ENCODE data around the gene DKK3.

Gene DKK3

GRCh38 chr11:11967669-11968510 is 40.5 kb downstream of the DKK3 start:
- DNase-seq (ENCODE audit: low read depth), result no peak

DNA sequence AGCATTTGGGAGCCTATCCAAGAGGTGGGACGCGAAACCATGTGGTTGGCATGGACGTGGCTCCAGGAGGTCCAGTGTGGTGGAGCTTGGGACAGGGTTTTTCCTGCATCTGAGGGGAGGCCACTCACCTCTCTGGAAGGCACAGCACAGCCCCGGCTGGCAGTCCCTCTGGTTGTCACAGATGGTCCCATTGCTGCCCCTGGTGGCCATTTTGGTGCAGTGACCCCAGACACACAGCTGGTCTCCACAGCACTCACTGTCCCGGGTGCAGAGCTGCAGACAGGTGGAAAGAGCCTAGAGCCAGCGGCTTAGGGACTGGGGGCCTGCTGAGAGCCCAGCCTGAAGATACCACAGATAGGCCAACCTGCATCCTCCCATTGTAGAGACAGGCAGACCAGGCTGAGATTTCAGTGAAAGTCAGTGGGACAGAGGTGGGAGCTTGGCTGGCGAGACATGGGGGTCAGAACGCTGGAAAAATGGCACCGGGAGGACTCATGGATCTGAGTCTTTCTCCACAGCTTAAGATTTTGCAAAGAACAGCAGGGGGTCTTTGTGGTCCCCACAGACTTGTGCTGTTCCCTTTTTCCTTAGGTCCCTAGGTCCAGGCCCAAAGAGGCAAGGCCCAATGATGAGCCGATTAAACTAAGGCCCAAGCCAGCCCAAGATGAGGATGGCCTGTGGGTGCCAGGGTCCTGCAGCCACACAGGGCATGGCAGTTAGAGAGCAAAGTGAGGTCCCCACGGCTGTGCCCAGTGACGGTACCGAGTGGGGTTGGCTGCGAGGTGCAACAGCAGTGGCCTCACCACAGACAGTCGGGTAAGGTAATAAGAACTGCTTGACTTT is 41.4 kb downstream of the DKK3 start:
- peak; percentile 54 for DNase-seq (ENCODE audit: low read depth)

- no peak for DNase-seq (ENCODE audit: low read depth)
Measured at GRCh38 chr11:11966354-11966741, 42.1 kb downstream of the DKK3 start.

GRCh38 chr11:11965656-11966353 is 42.6 kb downstream of the DKK3 start:
- no peak for DNase-seq (ENCODE audit: low read depth)

- DNase-seq (ENCODE audit: low read depth), result no peak
Measured at GRCh38 chr11:11965192-11965591, 43.2 kb downstream of the DKK3 start.

DNA sequence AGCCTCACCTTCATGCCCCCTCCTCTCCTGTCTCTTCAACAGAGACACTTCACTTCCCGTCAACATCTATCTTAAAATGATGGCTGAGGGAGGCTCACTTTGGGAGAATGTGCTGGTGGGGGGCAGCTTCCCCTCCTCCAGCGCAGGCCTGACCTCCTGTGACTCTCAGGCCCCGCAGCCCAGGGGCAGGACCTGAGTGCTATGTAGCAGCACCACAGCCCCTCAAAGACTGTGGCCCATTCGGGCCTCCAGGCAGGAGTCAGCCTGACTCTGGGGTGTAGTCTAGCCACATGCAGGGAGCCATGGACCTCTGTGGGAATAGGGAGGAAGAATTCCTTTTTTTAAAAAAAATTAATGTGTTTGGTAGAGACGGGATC is 43.7 kb downstream of the DKK3 start:
- no peak for DNase-seq (ENCODE audit: low read depth)

GRCh38 chr11:11963842-11964773 is 44.3 kb downstream of the DKK3 start:
- DNase-seq (ENCODE audit: low read depth), result no peak

GRCh38 chr11:11963067-11963466 is 45.4 kb downstream of the DKK3 start:
- no peak for DNase-seq (ENCODE audit: low read depth)

DNA sequence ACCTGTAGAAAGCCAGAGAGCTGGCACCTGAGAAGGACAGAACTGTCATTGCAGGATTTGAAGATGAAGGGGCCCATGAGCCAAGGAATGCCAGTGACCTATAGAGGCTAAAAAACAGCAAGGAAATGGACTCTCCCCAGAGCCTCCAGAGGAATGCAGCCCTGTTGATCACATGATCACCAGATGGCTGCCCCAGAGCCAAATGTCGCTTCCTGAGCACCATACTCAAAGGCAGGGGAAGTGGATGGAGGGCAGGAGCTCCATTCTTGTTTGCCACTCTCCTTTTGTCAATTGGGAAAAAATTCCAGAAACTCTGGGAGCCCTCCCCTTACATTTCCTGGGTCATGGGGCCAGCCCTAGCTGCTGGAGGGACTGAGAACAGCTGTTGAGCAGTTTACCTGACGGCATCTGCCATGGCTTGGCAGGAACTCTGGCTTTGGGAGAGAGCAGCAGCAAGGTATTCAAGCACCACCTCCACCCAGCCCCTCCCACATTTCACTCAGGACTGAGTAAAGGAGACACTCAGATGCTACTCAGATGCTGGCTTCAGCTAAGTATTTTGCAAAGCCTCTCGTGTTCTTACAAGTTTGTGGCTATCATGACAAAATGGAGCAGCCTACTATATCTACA is 46.9 kb downstream of the DKK3 start:
- DNase-seq (ENCODE audit: low read depth), result no peak

DNA sequence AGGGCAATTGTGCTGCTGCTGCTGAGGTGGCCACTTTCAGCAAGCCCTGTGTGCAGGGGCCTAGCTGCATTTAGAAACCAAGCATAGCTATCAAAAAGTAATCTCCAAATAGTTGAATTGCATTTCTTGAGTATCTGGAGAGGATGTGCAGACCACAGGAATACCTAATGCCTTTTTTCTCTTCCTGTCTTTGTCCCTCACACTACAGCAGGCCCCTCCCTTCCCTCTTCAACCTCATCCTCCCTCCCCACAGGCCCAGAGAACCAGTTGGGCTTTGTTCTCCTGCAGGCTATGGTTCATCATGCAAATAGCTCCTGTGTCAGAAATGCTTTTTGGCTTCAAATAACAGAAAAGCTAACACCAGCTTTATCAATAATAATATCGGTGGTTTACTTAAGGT is 47.7 kb downstream of the DKK3 start:
- no peak for DNase-seq (ENCODE audit: low read depth)

DNA sequence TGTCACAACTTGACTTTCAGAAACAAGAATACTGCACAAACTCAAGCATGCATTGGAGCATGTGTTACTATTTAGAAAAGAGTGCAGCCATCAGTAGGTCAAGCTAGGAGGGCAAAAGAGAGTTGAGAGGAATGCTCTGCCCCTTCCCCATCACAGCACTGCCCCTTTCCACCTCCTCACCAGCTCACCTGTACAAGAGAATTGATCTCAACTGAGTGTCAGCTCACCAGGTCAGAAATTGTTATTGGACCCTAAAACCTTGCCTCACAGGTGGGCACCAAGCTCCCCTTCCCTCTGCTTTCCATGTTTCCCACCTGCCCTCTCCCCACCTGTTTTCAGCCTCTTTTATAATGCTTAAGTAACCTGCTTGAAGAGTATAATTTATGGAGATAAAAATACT is 48.8 kb downstream of the DKK3 start:
- DNase-seq (ENCODE audit: low read depth), result no peak

- no peak for DNase-seq (ENCODE audit: low read depth)
Measured at GRCh38 chr11:11958403-11959231, 49.8 kb downstream of the DKK3 start.

DNA sequence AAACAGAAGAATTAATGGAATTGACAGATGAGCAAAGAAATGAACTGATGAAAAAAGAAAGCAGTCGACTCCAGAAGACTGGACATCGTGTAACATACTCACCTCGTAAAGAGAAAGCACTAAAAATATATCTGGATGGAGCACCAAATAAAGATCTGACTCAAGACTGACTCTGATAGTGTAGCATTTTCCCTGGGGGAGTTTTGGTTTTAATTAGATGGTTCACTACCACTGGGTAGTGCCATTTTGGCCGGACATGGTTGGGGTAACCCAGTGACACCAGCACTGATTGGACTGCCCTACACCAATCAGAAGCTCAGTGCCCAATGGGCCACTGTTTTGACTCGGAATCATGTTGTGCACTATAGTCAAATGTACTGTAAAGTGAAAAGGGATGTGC is 52.4 kb downstream of the DKK3 start:
- DNase-seq (ENCODE audit: low read depth), result no peak

GRCh38 chr11:11952036-11952435 is 56.4 kb downstream of the DKK3 start:
- no peak for DNase-seq (ENCODE audit: low read depth)

- DNase-seq (ENCODE audit: low read depth), result no peak
Measured at GRCh38 chr11:11949482-11949881, 58.9 kb downstream of the DKK3 start.

DNA sequence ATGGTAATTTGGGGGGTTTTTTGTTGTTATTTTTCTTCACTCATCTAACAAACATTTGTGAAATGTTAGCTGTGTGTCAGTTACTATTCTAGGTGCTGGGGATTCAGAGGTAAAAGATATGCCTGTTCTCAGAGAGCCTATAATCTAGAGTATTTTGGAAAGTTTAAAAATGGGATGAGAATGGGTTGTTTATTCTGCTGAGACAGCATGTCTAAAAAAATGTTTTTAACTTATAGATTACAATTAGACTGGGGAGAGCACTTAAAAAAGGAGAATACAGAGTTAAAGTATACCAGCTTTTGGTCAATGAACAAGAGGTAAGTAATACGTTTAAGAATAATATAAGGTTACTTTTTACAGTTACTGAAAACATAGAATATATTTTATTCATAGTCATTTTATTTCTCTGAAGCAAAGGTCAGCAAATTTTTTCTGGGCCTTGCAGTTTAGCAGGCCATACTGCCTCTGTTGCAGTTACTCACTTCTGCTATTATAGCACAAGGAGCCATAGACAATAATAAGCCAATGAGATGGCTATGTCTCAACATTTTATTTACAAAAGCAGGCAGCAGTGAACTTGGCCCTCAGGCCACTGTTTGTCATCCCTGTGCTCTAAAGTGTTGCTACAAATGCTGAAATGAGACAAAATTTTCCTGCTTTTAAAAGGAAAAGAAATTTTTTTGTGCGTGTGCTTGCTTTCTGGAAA is 60.0 kb downstream of the DKK3 start:
- no peak for DNase-seq (ENCODE audit: low read depth)

GRCh38 chr11:11947825-11948224 is 60.6 kb downstream of the DKK3 start:
- DNase-seq (ENCODE audit: low read depth), result no peak

GRCh38 chr11:11946878-11947277 is 61.5 kb downstream of the DKK3 start:
- no peak for DNase-seq (ENCODE audit: low read depth)

GRCh38 chr11:11946180-11946579 is 62.2 kb downstream of the DKK3 start:
- DNase-seq (ENCODE audit: low read depth), result no peak

DNA sequence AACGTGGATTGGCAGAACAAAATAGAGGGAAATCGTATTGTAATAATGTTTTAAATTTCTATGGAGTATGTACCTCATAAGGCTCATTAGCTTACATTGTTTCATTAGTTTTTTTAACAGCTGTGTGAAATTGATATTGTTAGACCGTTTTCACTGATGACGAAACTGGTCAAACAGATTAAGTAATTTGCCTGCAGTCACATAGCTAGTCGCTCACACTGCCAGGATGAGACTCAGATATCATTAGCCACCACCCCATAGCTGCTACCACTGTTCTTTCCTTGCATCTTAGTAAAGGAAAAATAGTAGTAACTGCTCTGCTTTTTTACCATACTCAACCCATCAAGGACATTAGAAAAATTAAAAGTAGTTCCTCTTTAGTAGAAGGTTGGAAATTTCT is 64.0 kb downstream of the DKK3 start:
- no peak for DNase-seq (ENCODE audit: low read depth)

All from activated T-cell treated with anti-CD3 and anti-CD28 coated beads for 24 hours (primary cell).